Neural progenitor cell (in vitro differentiated cells): Measurements from ENCODE around the gene PLEKHO2. TPM values are rescaled to one million over a fixed set of nuclear protein-coding genes. Genes with fewer than 3 reads are reported as not detected.

Experiments
- DNase-seq: peaks from one replicate; pipeline ENCODE4 v3.0.0-alpha.2; 2016; ENCODE audit warnings: low spot score
- H2AFZ ChIP-seq: fragments of 200-600 bp; sonication (generic); replicated peaks from 2 replicates; pipeline ENCODE4 v1.6.1; 2016; ENCODE audit warnings: antibody characterized with exemption
- H3F3A ChIP-seq: fragments of 200-600 bp; sonication (generic); 2 replicates; pipeline ENCODE4 v1.6.1; 2016; ENCODE audit warnings: antibody characterized with exemption, low read depth
- H3K27ac ChIP-seq: fragments of 200-600 bp; sonication (generic); 2 replicates; pipeline ENCODE4 v1.5.1; 2016; ENCODE audit warnings: mild to moderate bottlenecking
- H3K27me3 ChIP-seq: fragments of 200-600 bp; sonication (generic); 2 replicates; pipeline ENCODE4 v1.6.1; 2016; ENCODE audit warnings: mild to moderate bottlenecking, moderate library complexity
- H3K36me3 ChIP-seq: fragments of 200-600 bp; sonication (generic); 2 replicates; pipeline ENCODE4 v1.5.1; 2016
- H3K4me1 ChIP-seq: fragments of 200-600 bp; sonication (generic); 2 replicates; pipeline ENCODE4 v1.6.1; 2016; ENCODE audit warnings: mixed run types
- H3K4me2 ChIP-seq: fragments of 200-600 bp; sonication (generic); 2 replicates; pipeline ENCODE4 v1.6.1; 2016
- H3K4me3 ChIP-seq: fragments of 200-600 bp; sonication (generic); 2 replicates; pipeline ENCODE4 v1.5.1; 2016
- H3K79me2 ChIP-seq: fragments of 200-600 bp; sonication (generic); 2 replicates; pipeline ENCODE4 v1.6.1; 2016; ENCODE audit warnings: low read depth
- H3K9ac ChIP-seq: fragments of 200-600 bp; sonication (generic); 2 replicates; pipeline ENCODE4 v1.6.1; 2016
- H3K9me3 ChIP-seq: fragments of 200-600 bp; sonication (generic); 2 replicates; pipeline ENCODE4 v1.5.1; 2016; ENCODE audit warnings: low read depth
- H4K20me1 ChIP-seq: fragments of 200-600 bp; sonication (generic); 2 replicates; pipeline ENCODE4 v1.6.1; 2016; ENCODE audit warnings: low read depth
- H3K27ac Mint-ChIP-seq: 3 replicates; pipeline ENCODE4 v1.8.0; 2021; ENCODE audit warnings: mixed read lengths
- H3K27me3 Mint-ChIP-seq: 2 replicates; pipeline ENCODE4 v1.8.0; 2022; ENCODE audit warnings: low read depth, mild to moderate bottlenecking, inconsistent platforms, moderate library complexity, mixed read lengths; ENCODE audit not compliant: insufficient read depth
- H3K36me3 Mint-ChIP-seq: 3 replicates; pipeline ENCODE4 v1.8.0; 2021; ENCODE audit warnings: mixed read lengths
- H3K4me1 Mint-ChIP-seq: 3 replicates; pipeline ENCODE4 v1.8.0; 2021; ENCODE audit warnings: mixed read lengths
- H3K4me3 Mint-ChIP-seq: 3 replicates; pipeline ENCODE4 v1.8.0; 2021; ENCODE audit warnings: mild to moderate bottlenecking, moderate library complexity, mixed read lengths
- H3K9me3 Mint-ChIP-seq: 3 replicates; pipeline ENCODE4 v1.8.0; 2020; ENCODE audit warnings: mixed read lengths
- CTCF ChIP-seq: fragments of 200-600 bp; sonication (generic); IDR thresholded peaks from 2 replicates; pipeline ENCODE4 v1.5.1; 2017; ENCODE audit warnings: antibody characterized with exemption, mild to moderate bottlenecking
- EZH2 ChIP-seq: fragments of 200-600 bp; sonication (generic); IDR thresholded peaks from 2 replicates; pipeline ENCODE4 v1.6.1; 2017; ENCODE audit warnings: antibody characterized with exemption, mild to moderate bottlenecking, moderate library complexity
- EZH2phosphoT487 ChIP-seq: fragments of 200-600 bp; sonication (generic); IDR thresholded peaks from 2 replicates; pipeline ENCODE4 v1.6.1; 2017; ENCODE audit warnings: antibody characterized with exemption
- total RNA-seq: library from RNA; depleted of rRNA; stranded (reverse); fragments of >200 nt; gene quantifications from 2 replicates; pipeline ENCODE4 v1.2.3, GENCODE V29; 2015; ENCODE audit warnings: low replicate concordance

PLEKHO2 gene
- total RNA-seq, 1 donor from 2014 or later: 7.7 TPM

- no peak for TF ChIP-seq EZH2phosphoT487
- peak; percentile 22 for TF ChIP-seq EZH2
- no peak for TF ChIP-seq CTCF
- Histone ChIP-seq H3K27ac (no peak within 1 kb of the TSS), H3K27me3 (peaks cover 38% of the 10 kb centered on the region), H3K9me3 (no peaks in the 10 kb centered on the region), H4K20me1 (peaks cover 5% of the 10 kb centered on the region), H3K4me3 (peak within 1 kb of the TSS; percentile 69), H3K79me2 (no peaks in the 10 kb centered on the region), H3K9ac (no peak within 1 kb of the TSS), H3K4me2 (peak within 1 kb of the TSS; percentile 84), H2AFZ (peak within 1 kb of the TSS; percentile 89), H3F3A (peaks cover 12% of the 10 kb centered on the region), H3K4me1 (peaks cover 3% of the 10 kb centered on the region), H3K36me3 (no peaks in the 10 kb centered on the region)
- peak; percentile 91 for DNase-seq
- Mint-ChIP-seq H3K27ac (no peak within 1 kb of the TSS), H3K4me3 (peak within 1 kb of the TSS; percentile 84), H3K4me1 (peaks cover 28% of the 10 kb centered on the region), H3K9me3 (peaks cover 2% of the 10 kb centered on the region), H3K36me3 (no peaks in the 10 kb centered on the region), H3K27me3 (peaks cover 13% of the 10 kb centered on the region)
These were observed 69.8 kb downstream of the PLEKHO2 start, which contains the start of gene ANKDD1A for GRCh38 chr15:64911311-64912186. TSS of gene ANKDD1A (plus strand) at chr15:64911902. CDS start at chr15:64911931, 29 bp downstream.

- H3K4me1 ChIP-seq: peaks cover 3% of the 10 kb centered on the region
- H3K9ac ChIP-seq: no peak overlapping the region
- peak overlapping the region; percentile 69 for H3K4me3 ChIP-seq
- no peaks in the 10 kb centered on the region for H3K79me2 ChIP-seq
- peaks cover 38% of the 10 kb centered on the region for H3K27me3 ChIP-seq
- no peaks in the 10 kb centered on the region for H3K9me3 ChIP-seq
- no peaks in the 10 kb centered on the region for H3K36me3 ChIP-seq
- Mint-ChIP-seq H3K27me3 (peaks cover 13% of the 10 kb centered on the region), H3K4me1 (peaks cover 31% of the 10 kb centered on the region), H3K9me3 (no peaks in the 10 kb centered on the region), H3K4me3 (peak overlapping the region; percentile 82), H3K27ac (no peak overlapping the region), H3K36me3 (no peaks in the 10 kb centered on the region)
- peaks cover 5% of the 10 kb centered on the region for H4K20me1 ChIP-seq
- no peak overlapping the region for H3K27ac ChIP-seq
- H3K4me2 ChIP-seq: peak overlapping the region; percentile 84
- peaks cover 12% of the 10 kb centered on the region for H3F3A ChIP-seq
- no peak overlapping the region for H2AFZ ChIP-seq
- no peak for TF ChIP-seq CTCF
- TF ChIP-seq EZH2: no peak
- DNase-seq: peak; percentile 17
These were observed 70.9 kb downstream of the PLEKHO2 start for GRCh38 chr15:64912379-64913325.

DNA sequence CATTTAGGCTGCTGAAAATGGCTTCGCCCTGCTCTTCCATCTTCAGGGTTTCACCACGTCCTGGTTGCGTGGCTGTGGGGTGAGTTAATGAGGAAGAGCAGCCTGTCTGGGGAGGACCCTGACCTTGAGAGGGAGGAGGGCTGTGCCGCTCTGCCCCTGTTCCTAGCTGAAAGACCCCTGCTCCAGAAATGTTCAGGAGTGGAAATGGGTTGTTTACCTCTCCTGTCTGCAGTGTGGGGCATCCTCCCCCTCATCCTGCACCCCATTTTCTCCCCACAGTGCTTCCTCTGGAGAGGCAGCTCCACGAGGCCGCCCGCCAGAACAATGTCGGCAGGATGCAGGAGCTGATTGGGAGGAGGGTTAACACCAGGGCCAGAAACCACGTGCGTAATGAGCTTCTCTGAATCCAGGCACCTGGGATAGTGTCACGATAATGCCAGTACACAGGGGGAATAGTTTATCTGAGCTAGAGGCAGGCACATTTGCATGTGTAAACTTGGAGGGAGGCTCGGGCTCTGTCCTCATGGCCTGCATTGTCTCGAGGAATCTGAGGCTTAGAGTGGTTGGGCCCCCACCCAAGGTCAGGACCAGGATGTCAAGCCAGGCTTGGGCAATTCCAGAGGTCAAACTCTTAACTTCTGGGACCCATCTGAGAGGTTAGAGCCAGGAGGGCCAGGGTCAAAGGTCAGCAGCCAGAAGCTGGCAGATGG is 74.0 kb downstream of the PLEKHO2 start:
- Histone ChIP-seq H3K27me3 (peaks cover 28% of the 10 kb centered on the region), H3K4me2 (no peak overlapping the region), H3K79me2 (no peaks in the 10 kb centered on the region), H4K20me1 (peaks cover 5% of the 10 kb centered on the region), H3K36me3 (no peaks in the 10 kb centered on the region), H3K9me3 (no peaks in the 10 kb centered on the region), H3K9ac (no peak overlapping the region), H3K4me3 (no peak overlapping the region), H3K27ac (no peak overlapping the region), H2AFZ (no peak overlapping the region), H3F3A (peaks cover 12% of the 10 kb centered on the region), H3K4me1 (peaks cover 3% of the 10 kb centered on the region)
- Mint-ChIP-seq H3K27ac (no peak overlapping the region), H3K27me3 (peaks cover 13% of the 10 kb centered on the region), H3K4me3 (no peak overlapping the region), H3K36me3 (no peaks in the 10 kb centered on the region), H3K4me1 (peaks cover 31% of the 10 kb centered on the region), H3K9me3 (no peaks in the 10 kb centered on the region)
- no peak for DNase-seq
- no peak for TF ChIP-seq CTCF
- TF ChIP-seq EZH2: no peak
- TF ChIP-seq EZH2phosphoT487: no peak
